GM23248 (cell line): Measurements from ENCODE around the gene PIR. TPM values are rescaled to one million over a fixed set of nuclear protein-coding genes. Genes with fewer than 3 reads are reported as not detected.
A peak's percentile ranks its signal among the peaks of the same experiment; 100 is the strongest.

Experiments used
- DNase-seq: peaks from one replicate; pipeline ENCODE4 v3.0.0-alpha.2; 2015
- H2AFZ ChIP-seq: fragments of 200-600 bp; sonication (generic); 2 replicates; pipeline ENCODE4 v1.6.1; 2016; ENCODE audit warnings: antibody characterized with exemption
- H3F3A ChIP-seq: fragments of 200-600 bp; sonication (generic); 2 replicates; pipeline ENCODE4 v1.6.1; 2016; ENCODE audit warnings: mild to moderate bottlenecking, antibody characterized with exemption, mixed run types; ENCODE audit not compliant: insufficient read depth
- H3K27ac ChIP-seq: fragments of 200-600 bp; sonication (generic); 2 replicates; pipeline ENCODE4 v1.5.1; 2016; ENCODE audit warnings: mild to moderate bottlenecking
- H3K27me3 ChIP-seq: fragments of 200-600 bp; sonication (generic); replicated peaks from 2 replicates; pipeline ENCODE4 v1.6.1; 2016; ENCODE audit warnings: mild to moderate bottlenecking; ENCODE audit not compliant: insufficient read depth
- H3K36me3 ChIP-seq: fragments of 200-600 bp; sonication (generic); 2 replicates; pipeline ENCODE4 v1.6.1; 2016; ENCODE audit warnings: low read depth, mild to moderate bottlenecking
- H3K4me1 ChIP-seq: fragments of 200-600 bp; sonication (generic); 2 replicates; pipeline ENCODE4 v1.6.1; 2016; ENCODE audit warnings: mild to moderate bottlenecking; ENCODE audit not compliant: insufficient read depth
- H3K4me2 ChIP-seq: fragments of 200-600 bp; sonication (generic); one replicate; pipeline ENCODE4 v1.6.1; 2016; ENCODE audit warnings: mild to moderate bottlenecking; ENCODE audit not compliant: unreplicated experiment
- H3K4me3 ChIP-seq: fragments of 200-600 bp; sonication (generic); 2 replicates; pipeline ENCODE4 v1.5.1; 2016; ENCODE audit warnings: mild to moderate bottlenecking
- H3K79me2 ChIP-seq: fragments of 200-600 bp; sonication (generic); 2 replicates; pipeline ENCODE4 v1.6.1; 2016; ENCODE audit warnings: mild to moderate bottlenecking; ENCODE audit not compliant: insufficient read depth
- H3K9ac ChIP-seq: fragments of 200-600 bp; sonication (generic); 2 replicates; pipeline ENCODE4 v1.6.1; 2016; ENCODE audit warnings: mild to moderate bottlenecking
- H3K9me2 ChIP-seq: fragments of 200-600 bp; sonication (generic); 2 replicates; pipeline ENCODE4 v1.6.1; 2016; ENCODE audit warnings: mixed run types, mild to moderate bottlenecking, moderate library complexity; ENCODE audit not compliant: insufficient read depth
- H3K9me3 ChIP-seq: fragments of 200-600 bp; sonication (generic); one replicate; pipeline ENCODE4 v1.6.1; 2017; ENCODE audit warnings: low read depth
- H4K20me1 ChIP-seq: fragments of 200-600 bp; sonication (generic); 2 replicates; pipeline ENCODE4 v1.6.0; 2016; ENCODE audit not compliant: insufficient read depth
- EZH2 ChIP-seq: fragments of 200-600 bp; sonication (generic); IDR thresholded peaks from 2 replicates; pipeline ENCODE4 v1.6.1; 2018; ENCODE audit warnings: antibody characterized with exemption, mild to moderate bottlenecking; ENCODE audit not compliant: insufficient read depth, poor library complexity, severe bottlenecking
- EZH2phosphoT487 ChIP-seq: fragments of 200-600 bp; sonication (generic); IDR thresholded peaks from 2 replicates; pipeline ENCODE4 v1.6.1; 2018; ENCODE audit warnings: antibody characterized with exemption, moderate library complexity, mild to moderate bottlenecking, low read depth; ENCODE audit not compliant: insufficient read depth
- WGBS, 2 experiments: methylation state at CpG; one replicate each; pipeline ENCODE4 v1.1.6; 2015 to 2017; ENCODE audit warnings: low lambda C conversion rate in 2 of 2, low coverage in 1 of 2; ENCODE audit errors: missing lambda C conversion rate in 2 of 2; 5-methylcytosine and 5-hydroxymethylcytosine counted together
- in situ Hi-C: fragments of 300-500 bp; cut with MboI; formaldehyde crosslinking; loops from 2 replicates; pipeline ENCODE4 v1.15.0; 2020
- polyA plus RNA-seq: library from polyadenylated mRNA; unstranded; fragments of >200 nt; fragmentation: Nextera tagmentation; extraction: Ambion mirVana; gene quantifications from 2 replicates; pipeline ENCODE4 v1.2.1, GENCODE V29; 2016
- total RNA-seq: library from RNA; depleted of rRNA; stranded (reverse); fragments of >200 nt; shearing (Covaris generic); gene quantifications from 2 replicates; pipeline ENCODE4 v1.2.3, GENCODE V29; 2014

PIR gene
- total and polyA plus RNA-seq, 2 experiments from 2014 or later = 1.7 to 5.9 TPM

DNA sequence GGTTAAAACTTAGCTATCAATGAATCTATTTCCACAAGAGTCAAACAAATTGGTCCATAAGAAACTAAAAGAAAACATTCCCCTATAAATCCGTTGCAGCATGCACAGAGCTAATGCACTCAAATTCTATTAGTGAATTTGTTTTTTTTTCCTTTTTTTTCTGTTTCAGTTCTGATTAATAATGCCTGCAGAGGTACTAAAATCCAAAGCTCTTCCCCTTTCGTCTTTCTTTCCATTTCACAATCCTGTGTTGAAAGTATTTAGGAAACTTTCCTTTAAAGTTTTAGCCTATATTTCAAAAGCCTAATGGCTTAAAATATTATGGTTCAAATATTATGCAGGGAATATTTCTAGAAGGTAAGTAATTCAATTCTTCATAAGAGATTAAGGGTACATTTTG lies 63.1 kb downstream of the PIR start:
- in situ Hi-C loops = no loop called here
- H2AFZ ChIP-seq = no peak overlapping the region
- TF ChIP-seq EZH2 (no peak), EZH2phosphoT487 (no peak)
- 45 to 59% methylated on average over 2 of the region's 2 CpGs for WGBS, 2 experiments
- no peaks in the 10 kb centered on the region for H3K9me3 ChIP-seq
- no peaks in the 10 kb centered on the region for H3K36me3 ChIP-seq
- no peak for DNase-seq
- H3F3A ChIP-seq = no peaks in the 10 kb centered on the region
- H4K20me1 ChIP-seq = no peaks in the 10 kb centered on the region
- H3K27me3 ChIP-seq = no peaks in the 10 kb centered on the region
- no peaks in the 10 kb centered on the region for H3K9me2 ChIP-seq
- no peak overlapping the region for H3K27ac ChIP-seq
- no peak overlapping the region for H3K9ac ChIP-seq
- no peak overlapping the region for H3K4me3 ChIP-seq
- no peaks in the 10 kb centered on the region for H3K79me2 ChIP-seq
- H3K4me1 ChIP-seq = peaks cover 8% of the 10 kb centered on the region
- H3K4me2 ChIP-seq = no peak overlapping the region

DNA sequence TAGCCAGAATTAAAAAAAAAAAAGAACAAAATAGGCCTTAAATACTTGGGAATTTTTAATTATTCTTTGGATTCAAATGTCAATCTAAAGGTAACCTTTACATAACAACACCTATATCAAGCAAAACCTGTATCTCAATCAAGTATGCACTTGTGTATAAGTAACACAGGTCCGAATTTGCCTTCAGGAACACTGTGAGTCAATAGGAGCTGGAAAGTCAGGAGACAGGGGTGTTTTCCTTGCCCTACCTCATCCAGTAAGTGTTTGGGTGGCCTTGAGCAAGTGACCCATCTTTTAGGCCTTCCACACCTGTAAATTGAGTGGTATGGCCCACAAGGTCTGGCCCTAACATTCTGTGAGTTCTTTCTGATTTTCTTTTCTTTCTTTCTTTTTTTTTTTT lies 68.1 kb downstream of the PIR start:
- H3K79me2 ChIP-seq = no peaks in the 10 kb centered on the region
- in situ Hi-C loops = no loop called here

GRCh38 chrX:15418707-15419181 lies 74.4 kb downstream of the PIR start:
- TF ChIP-seq EZH2 = no peak
- no peak for TF ChIP-seq EZH2phosphoT487
- Histone ChIP-seq H4K20me1 (no peaks in the 10 kb centered on the region), H3K4me3 (no peak overlapping the region), H3F3A (peaks cover 13% of the 10 kb centered on the region), H3K27ac (0 out of 2 replicates have a peak overlapping the region, but pooled peaks have one; percentile 1), H3K4me2 (peak overlapping the region; percentile 75), H3K9me2 (no peaks in the 10 kb centered on the region), H3K9me3 (no peaks in the 10 kb centered on the region), H3K4me1 (peaks cover 8% of the 10 kb centered on the region; the same call in 1 of the 2 replicates), H3K36me3 (no peaks in the 10 kb centered on the region), H2AFZ (no peak overlapping the region), H3K27me3 (no peaks in the 10 kb centered on the region), H3K9ac (no peak overlapping the region), H3K79me2 (no peaks in the 10 kb centered on the region)
- WGBS, 2 experiments = 31 to 38% methylated on average over 3 of the region's 3 CpGs
- in situ Hi-C loops = no loop called here
- DNase-seq = no peak

More for the DNA sequence above, 68.1 kb downstream of the PIR start:
- Histone ChIP-seq H3K36me3 (no peaks in the 10 kb centered on the region), H3K9me3 (no peaks in the 10 kb centered on the region), H3K9ac (no peak overlapping the region), H4K20me1 (no peaks in the 10 kb centered on the region), H3K27me3 (no peaks in the 10 kb centered on the region), H3K4me2 (no peak overlapping the region), H3K27ac (no peak overlapping the region), H3F3A (no peaks in the 10 kb centered on the region), H2AFZ (no peak overlapping the region), H3K4me3 (no peak overlapping the region), H3K4me1 (no peaks in the 10 kb centered on the region), H3K9me2 (no peaks in the 10 kb centered on the region)
- TF ChIP-seq EZH2phosphoT487 = no peak
- no peak for TF ChIP-seq EZH2
- 86 to 100% methylated on average over 1 of the region's 1 CpG for WGBS, 2 experiments
- DNase-seq = no peak

DNA sequence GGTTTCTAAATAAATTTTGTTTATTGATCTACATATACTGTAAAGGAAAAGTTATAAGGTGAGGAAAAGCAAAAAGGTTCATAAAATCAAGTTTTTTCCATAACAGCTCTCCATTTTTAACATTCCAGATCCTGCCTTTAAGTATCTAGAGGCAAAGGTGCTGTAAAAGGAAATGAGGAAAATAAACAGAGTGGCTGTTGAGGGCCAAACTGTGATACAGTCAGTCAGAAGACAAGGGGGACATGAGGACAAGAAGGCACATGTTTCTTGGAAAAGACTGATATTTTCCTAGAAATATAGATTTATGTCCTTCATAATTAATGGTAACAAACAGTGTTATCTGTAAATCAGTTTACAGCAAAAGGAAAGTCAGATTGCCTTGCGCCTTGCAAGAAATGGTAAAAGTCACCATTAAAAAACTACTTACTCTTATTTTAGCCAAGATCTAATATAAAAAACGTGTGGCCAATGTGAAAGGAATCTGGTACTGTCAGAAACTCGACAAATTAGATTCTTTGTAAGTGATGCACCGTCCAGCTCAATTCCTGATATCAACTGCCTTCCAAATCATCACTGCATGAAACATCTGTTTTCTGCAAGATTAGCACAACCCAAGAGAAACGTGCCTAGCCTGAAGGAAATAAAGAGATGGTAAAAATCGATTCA lies 75.0 kb downstream of the PIR start:
- H3K9ac ChIP-seq = no peak overlapping the region
- no peaks in the 10 kb centered on the region for H4K20me1 ChIP-seq
- in situ Hi-C loops = no loop called here
- H3K27ac ChIP-seq = 0 out of 2 replicates have a peak overlapping the region, but pooled peaks have one; percentile 1
- H3K9me2 ChIP-seq = no peaks in the 10 kb centered on the region
- H3K36me3 ChIP-seq = no peaks in the 10 kb centered on the region
- DNase-seq = peak; percentile 65
- H3K4me3 ChIP-seq = no peak overlapping the region
- peaks cover 13% of the 10 kb centered on the region for H3F3A ChIP-seq
- H3K4me1 ChIP-seq = peaks cover 8% of the 10 kb centered on the region; the same call in 1 of the 2 replicates
- WGBS, 2 experiments = 0 to 3% methylated on average over 6 of the region's 6 CpGs
- H2AFZ ChIP-seq = no peak overlapping the region
- no peaks in the 10 kb centered on the region for H3K79me2 ChIP-seq
- H3K27me3 ChIP-seq = no peaks in the 10 kb centered on the region
- TF ChIP-seq EZH2phosphoT487 (no peak), EZH2 (no peak)
- no peaks in the 10 kb centered on the region for H3K9me3 ChIP-seq
- peak overlapping the region; percentile 75 for H3K4me2 ChIP-seq
